ENCODE data around the gene RAB11FIP4. TPM values are rescaled to one million over a fixed set of nuclear protein-coding genes. Genes with fewer than 3 reads are reported as not detected.

RAB11FIP4 gene
- total and polyA plus RNA-seq, 2 of the 13 experiments (the other 11 are each of a cell fraction or from before 2014, with no cell fraction given), result 28.0 to 89.3 TPM

DNA sequence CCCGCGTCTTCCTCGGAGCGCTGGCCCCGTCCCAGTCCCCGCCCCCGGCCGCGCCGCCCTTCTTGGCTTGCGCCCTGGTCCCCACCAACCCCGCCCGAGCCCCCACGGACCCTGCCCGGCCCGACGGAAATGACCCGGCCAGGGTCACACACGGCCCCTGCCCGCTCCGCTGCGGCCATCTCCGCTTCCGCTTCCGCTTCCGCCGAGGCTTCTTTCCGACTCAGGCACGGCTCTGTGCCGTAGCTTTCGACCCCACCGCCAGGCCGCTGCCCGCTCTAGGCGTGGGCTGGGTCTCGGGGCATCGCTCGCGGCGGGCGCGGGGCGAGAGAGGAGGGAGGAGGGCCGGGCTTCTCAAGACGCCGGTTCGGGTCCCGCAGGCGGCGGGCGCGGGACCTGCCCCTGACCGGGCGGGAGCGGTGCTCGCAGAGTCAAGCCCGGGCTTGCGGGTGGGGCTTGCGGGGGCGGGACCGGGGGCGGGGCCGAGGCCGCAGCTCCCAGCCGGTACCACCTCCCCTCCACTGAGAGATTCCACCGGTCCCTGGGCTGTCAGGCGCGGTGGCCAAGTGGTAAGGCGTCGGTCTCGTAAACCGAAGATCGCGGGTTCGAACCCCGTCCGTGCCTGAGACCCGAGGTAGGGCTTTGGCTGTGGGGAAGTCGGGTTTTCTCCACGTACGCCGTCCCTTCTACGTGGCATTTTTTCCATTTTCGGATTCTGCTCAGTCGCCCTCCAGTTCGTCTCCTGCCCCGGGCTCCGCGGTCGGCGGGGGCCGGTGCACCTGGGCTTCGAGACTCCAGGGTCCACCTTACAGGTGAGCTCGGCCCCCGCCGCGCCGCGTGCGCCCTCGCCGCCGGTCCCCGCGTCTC is 158.3 kb downstream of the RAB11FIP4 start (continued):
- TF ChIP-seq GFI1 (CRISPR knock-in tag; IDR thresholded peaks at IDR 0.05; ENCODE audit: borderline replicate concordance), result peak; percentile 78
- TF ChIP-seq, protein P1, sequence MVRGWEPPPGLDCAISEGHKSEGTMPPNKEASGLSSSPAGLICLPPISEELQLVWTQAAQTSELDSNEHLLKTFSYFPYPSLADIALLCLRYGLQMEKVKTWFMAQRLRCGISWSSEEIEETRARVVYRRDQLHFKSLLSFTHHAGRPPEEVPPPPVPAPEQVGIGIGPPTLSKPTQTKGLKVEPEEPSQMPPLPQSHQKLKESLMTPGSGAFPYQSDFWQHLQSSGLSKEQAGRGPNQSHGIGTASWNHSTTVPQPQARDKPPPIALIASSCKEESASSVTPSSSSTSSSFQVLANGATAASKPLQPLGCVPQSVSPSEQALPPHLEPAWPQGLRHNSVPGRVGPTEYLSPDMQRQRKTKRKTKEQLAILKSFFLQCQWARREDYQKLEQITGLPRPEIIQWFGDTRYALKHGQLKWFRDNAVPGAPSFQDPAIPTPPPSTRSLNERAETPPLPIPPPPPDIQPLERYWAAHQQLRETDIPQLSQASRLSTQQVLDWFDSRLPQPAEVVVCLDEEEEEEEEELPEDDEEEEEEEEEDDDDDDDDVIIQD (CRISPR knock-in tag; IDR thresholded peaks at IDR 0.05; ENCODE audit: low read depth), result no peak
- no peak for TF ChIP-seq ZNF292 (CRISPR knock-in tag; IDR thresholded peaks at IDR 0.05; ENCODE audit: borderline replicate concordance, low read depth)
- TF ChIP-seq, protein P2, sequence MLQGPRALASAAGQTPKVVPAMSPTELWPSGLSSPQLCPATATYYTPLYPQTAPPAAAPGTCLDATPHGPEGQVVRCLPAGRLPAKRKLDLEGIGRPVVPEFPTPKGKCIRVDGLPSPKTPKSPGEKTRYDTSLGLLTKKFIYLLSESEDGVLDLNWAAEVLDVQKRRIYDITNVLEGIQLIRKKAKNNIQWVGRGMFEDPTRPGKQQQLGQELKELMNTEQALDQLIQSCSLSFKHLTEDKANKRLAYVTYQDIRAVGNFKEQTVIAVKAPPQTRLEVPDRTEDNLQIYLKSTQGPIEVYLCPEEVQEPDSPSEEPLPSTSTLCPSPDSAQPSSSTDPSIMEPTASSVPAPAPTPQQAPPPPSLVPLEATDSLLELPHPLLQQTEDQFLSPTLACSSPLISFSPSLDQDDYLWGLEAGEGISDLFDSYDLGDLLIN (CRISPR knock-in tag; IDR thresholded peaks at IDR 0.05; ENCODE audit: borderline replicate concordance), result no peak
- 0 out of 2 replicates have a peak, but pooled peaks have one; percentile 51 for TF ChIP-seq ZNF296 (CRISPR knock-in tag; conservative IDR thresholded peaks at IDR 0.05)
- TF ChIP-seq SMC3 (IDR thresholded peaks at IDR 0.05; ENCODE audit: low read length), result no peak
- TF ChIP-seq ZNF674 (CRISPR knock-in tag; IDR thresholded peaks at IDR 0.05; ENCODE audit: low read depth), result no peak
- no peak for TF ChIP-seq RBM39 (IDR thresholded peaks at IDR 0.05; ENCODE audit: low read depth, low read length, poor library complexity, severe bottlenecking)
- TF ChIP-seq, protein P3, sequence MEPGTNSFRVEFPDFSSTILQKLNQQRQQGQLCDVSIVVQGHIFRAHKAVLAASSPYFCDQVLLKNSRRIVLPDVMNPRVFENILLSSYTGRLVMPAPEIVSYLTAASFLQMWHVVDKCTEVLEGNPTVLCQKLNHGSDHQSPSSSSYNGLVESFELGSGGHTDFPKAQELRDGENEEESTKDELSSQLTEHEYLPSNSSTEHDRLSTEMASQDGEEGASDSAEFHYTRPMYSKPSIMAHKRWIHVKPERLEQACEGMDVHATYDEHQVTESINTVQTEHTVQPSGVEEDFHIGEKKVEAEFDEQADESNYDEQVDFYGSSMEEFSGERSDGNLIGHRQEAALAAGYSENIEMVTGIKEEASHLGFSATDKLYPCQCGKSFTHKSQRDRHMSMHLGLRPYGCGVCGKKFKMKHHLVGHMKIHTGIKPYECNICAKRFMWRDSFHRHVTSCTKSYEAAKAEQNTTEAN (CRISPR knock-in tag; conservative IDR thresholded peaks at IDR 0.05), result 0 out of 2 replicates have a peak, but pooled peaks have one; percentile 23
- TF ChIP-seq ATM (IDR thresholded peaks at IDR 0.05; ENCODE audit: borderline replicate concordance), result no peak
- TF ChIP-seq, protein P4, sequence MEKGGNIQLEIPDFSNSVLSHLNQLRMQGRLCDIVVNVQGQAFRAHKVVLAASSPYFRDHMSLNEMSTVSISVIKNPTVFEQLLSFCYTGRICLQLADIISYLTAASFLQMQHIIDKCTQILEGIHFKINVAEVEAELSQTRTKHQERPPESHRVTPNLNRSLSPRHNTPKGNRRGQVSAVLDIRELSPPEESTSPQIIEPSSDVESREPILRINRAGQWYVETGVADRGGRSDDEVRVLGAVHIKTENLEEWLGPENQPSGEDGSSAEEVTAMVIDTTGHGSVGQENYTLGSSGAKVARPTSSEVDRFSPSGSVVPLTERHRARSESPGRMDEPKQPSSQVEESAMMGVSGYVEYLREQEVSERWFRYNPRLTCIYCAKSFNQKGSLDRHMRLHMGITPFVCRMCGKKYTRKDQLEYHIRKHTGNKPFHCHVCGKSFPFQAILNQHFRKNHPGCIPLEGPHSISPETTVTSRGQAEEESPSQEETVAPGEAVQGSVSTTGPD (CRISPR knock-in tag; IDR thresholded peaks at IDR 0.05), result no peak
- TF ChIP-seq ZBTB38 (CRISPR knock-in tag; IDR thresholded peaks at IDR 0.05), result no peak; the same call in 1 of the 2 replicates
- no peak for TF ChIP-seq ZNF713 (CRISPR knock-in tag; IDR thresholded peaks at IDR 0.05)
- TF ChIP-seq, protein P5, sequence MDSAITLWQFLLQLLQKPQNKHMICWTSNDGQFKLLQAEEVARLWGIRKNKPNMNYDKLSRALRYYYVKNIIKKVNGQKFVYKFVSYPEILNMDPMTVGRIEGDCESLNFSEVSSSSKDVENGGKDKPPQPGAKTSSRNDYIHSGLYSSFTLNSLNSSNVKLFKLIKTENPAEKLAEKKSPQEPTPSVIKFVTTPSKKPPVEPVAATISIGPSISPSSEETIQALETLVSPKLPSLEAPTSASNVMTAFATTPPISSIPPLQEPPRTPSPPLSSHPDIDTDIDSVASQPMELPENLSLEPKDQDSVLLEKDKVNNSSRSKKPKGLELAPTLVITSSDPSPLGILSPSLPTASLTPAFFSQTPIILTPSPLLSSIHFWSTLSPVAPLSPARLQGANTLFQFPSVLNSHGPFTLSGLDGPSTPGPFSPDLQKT (CRISPR knock-in tag; IDR thresholded peaks at IDR 0.05; ENCODE audit: borderline replicate concordance), result 0 out of 2 replicates have a peak, but pooled peaks have one; percentile 47
- TF ChIP-seq, protein P6, sequence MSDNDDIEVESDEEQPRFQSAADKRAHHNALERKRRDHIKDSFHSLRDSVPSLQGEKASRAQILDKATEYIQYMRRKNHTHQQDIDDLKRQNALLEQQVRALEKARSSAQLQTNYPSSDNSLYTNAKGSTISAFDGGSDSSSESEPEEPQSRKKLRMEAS (IDR thresholded peaks at IDR 0.05), result peak; percentile 66
- TF ChIP-seq ZNF549 (CRISPR knock-in tag; IDR thresholded peaks at IDR 0.05), result no peak
- TF ChIP-seq, protein P7, sequence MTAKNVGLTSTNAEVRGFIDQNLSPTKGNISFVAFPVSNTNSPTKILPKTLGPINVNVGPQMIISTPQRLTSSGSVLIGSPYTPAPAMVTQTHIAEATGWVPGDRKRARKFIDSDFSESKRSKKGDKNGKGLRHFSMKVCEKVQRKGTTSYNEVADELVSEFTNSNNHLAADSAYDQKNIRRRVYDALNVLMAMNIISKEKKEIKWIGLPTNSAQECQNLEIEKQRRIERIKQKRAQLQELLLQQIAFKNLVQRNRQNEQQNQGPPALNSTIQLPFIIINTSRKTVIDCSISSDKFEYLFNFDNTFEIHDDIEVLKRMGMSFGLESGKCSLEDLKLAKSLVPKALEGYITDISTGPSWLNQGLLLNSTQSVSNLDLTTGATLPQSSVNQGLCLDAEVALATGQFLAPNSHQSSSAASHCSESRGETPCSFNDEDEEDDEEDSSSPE (CRISPR knock-in tag; IDR thresholded peaks at IDR 0.05), result peak; percentile 52; the same call in 1 of the 2 replicates
- TF ChIP-seq SALL2 (CRISPR knock-in tag; IDR thresholded peaks at IDR 0.05), result peak; percentile 97
- TF ChIP-seq ZMAT3 (CRISPR knock-in tag; conservative IDR thresholded peaks at IDR 0.05), result peak; percentile 87
- TF ChIP-seq HOXA9 (CRISPR knock-in tag; IDR thresholded peaks at IDR 0.05; ENCODE audit: borderline replicate concordance), result no peak

Measured in HepG2 (cell line).